Astrocyte (in vitro differentiated cells and primary cell): ENCODE data around the gene SQSTM1.

ENCODE experiments used
- CTCF ChIP-seq: IDR thresholded peaks from 2 replicates; pipeline ENCODE4 v1.5.1; 2011; ENCODE audit warnings: low read depth, mild to moderate bottlenecking, inconsistent platforms, low read length, moderate library complexity; ENCODE audit not compliant: insufficient read depth
- EZH2 ChIP-seq: IDR thresholded peaks from 2 replicates; pipeline ENCODE4 v1.6.1; 2012; ENCODE audit warnings: mild to moderate bottlenecking, low read length, inconsistent platforms; ENCODE audit not compliant: insufficient read depth

- TF ChIP-seq CTCF (no peak), EZH2 (no peak)
These were observed 40.9 kb upstream of the SQSTM1 start for GRCh38 chr5:179779826-179780225.
